HG03175 (cell line): Measurements from ENCODE around the gene BDH2.

Experiments
- ATAC-seq: cut with Tn5 transposase; IDR thresholded peaks from one replicate; pipeline ENCODE4 v1.9.1; 2021; ENCODE audit warnings: mild to moderate bottlenecking, moderate library complexity; ENCODE audit not compliant: unreplicated experiment

Gene BDH2

DNA sequence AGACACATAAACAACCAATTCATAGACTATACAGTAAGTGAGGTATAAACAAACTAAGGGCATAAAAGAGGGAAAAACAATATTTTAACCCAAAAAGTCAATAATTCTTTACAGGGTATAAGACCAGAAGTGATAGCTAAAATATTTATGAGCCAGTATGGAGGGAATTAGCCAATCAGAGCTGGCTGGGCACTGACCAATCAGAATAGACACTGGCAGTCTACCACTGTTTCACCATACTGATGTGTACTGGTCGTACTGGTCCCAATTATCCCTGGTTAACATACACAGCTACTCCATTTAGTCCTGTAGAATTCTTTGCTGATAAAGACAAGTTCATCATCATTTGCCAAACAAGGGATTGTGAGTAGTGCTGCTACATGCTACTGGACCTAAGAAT is 70.3 kb downstream of the BDH2 start:
- no peak for ATAC-seq
